NB4 (cell line): ENCODE data around the gene NUP160.

Experiments used
- CTCF ChIP-seq: IDR thresholded peaks from one replicate; pipeline ENCODE4 v1.5.1; 2012; ENCODE audit warnings: low read depth, low read length
- MYC ChIP-seq: IDR thresholded peaks from 2 replicates; pipeline ENCODE4 v1.6.1; 2011; ENCODE audit warnings: low read depth, low read length
- POLR2A ChIP-seq: IDR thresholded peaks from 2 replicates; pipeline ENCODE4 v1.6.1; 2011; ENCODE audit warnings: mild to moderate bottlenecking; ENCODE audit not compliant: insufficient read length; ENCODE audit errors: extremely low read depth

- TF ChIP-seq CTCF (no peak), POLR2A (no peak), MYC (no peak)
Observed at GRCh38 chr11:47860536-47860935, 12.4 kb upstream of the NUP160 start.
